ENCODE data around the gene BICRA. TPM values are rescaled to one million over a fixed set of nuclear protein-coding genes. Genes with fewer than 3 reads are reported as not detected.
"Not testable (repeated sequence)": the region's sequence is repeated elsewhere in the genome, so short reads cannot be mapped to it uniquely, and the experiment has no call there.

BICRA gene
- total and polyA plus RNA-seq, 2 experiments from 2014 or later: 3.0 to 13.5 TPM

GRCh38 chr19:47663435-47663910 is 54.5 kb downstream of the BICRA start:
- TF ChIP-seq CTCF (IDR thresholded peaks at IDR 0.05; ENCODE audit: low read depth, low read length): no peak
- Histone ChIP-seq H3K9me3 (ENCODE audit: low read depth) (no peaks in the 10 kb centered on the region), H3K4me3 (no peak overlapping the region), H3K27me3 (no peaks in the 10 kb centered on the region), H3K27ac (peak overlapping the region; percentile 72), H3K4me1 (ENCODE audit: low read depth) (peaks cover 7% of the 10 kb centered on the region), H3K36me3 (no peaks in the 10 kb centered on the region)
- peak in 1 of 2 donors; percentile 89 for DNase-seq (ENCODE audit: low read depth in 1 of 2, low spot score in 1 of 2)

- Histone ChIP-seq H3K27me3 (no peaks in the 10 kb centered on the region), H3K36me3 (no peaks in the 10 kb centered on the region), H3K27ac (peak overlapping the region; percentile 72), H3K9me3 (ENCODE audit: low read depth) (no peaks in the 10 kb centered on the region), H3K4me1 (ENCODE audit: low read depth) (peaks cover 7% of the 10 kb centered on the region), H3K4me3 (no peak overlapping the region)
- TF ChIP-seq CTCF (IDR thresholded peaks at IDR 0.05; ENCODE audit: low read depth, low read length): no peak
- DNase-seq (ENCODE audit: low read depth in 1 of 2, low spot score in 1 of 2): peak; percentile 12 to 100
Observed at GRCh38 chr19:47663911-47664771, 55.2 kb downstream of the BICRA start.

- not testable (repeated sequence) for DNase-seq (ENCODE audit: low read depth in 1 of 2, low spot score in 1 of 2); H3K27me3 ChIP-seq; H3K36me3 ChIP-seq; H3K9me3 ChIP-seq (ENCODE audit: low read depth); H3K4me1 ChIP-seq (ENCODE audit: low read depth); H3K4me3 ChIP-seq; H3K27ac ChIP-seq
Observed at GRCh38 chr19:47668556-47668955, 59.6 kb downstream of the BICRA start.

GRCh38 chr19:47670736-47671135 is 61.8 kb downstream of the BICRA start:
- H3K27ac ChIP-seq: no peak overlapping the region
- H3K27me3 ChIP-seq: no peaks in the 10 kb centered on the region
- no peaks in the 10 kb centered on the region for H3K9me3 ChIP-seq (ENCODE audit: low read depth)
- no peak overlapping the region for H3K4me3 ChIP-seq
- DNase-seq (ENCODE audit: low read depth in 1 of 2, low spot score in 1 of 2): no peak
- H3K4me1 ChIP-seq (ENCODE audit: low read depth): no peaks in the 10 kb centered on the region
- H3K36me3 ChIP-seq: peaks cover 5% of the 10 kb centered on the region
- no peak for TF ChIP-seq CTCF (IDR thresholded peaks at IDR 0.05; ENCODE audit: low read depth, low read length)

- no peak for DNase-seq (ENCODE audit: low read depth in 1 of 2, low spot score in 1 of 2)
- Histone ChIP-seq H3K4me1 (ENCODE audit: low read depth) (no peaks in the 10 kb centered on the region), H3K27me3 (no peaks in the 10 kb centered on the region), H3K4me3 (no peak overlapping the region), H3K27ac (no peak overlapping the region), H3K36me3 (peaks cover 5% of the 10 kb centered on the region), H3K9me3 (ENCODE audit: low read depth) (no peaks in the 10 kb centered on the region)
- TF ChIP-seq CTCF (IDR thresholded peaks at IDR 0.05; ENCODE audit: low read depth, low read length): no peak
Observed at GRCh38 chr19:47671499-47671898, 62.6 kb downstream of the BICRA start.

GRCh38 chr19:47673426-47673825 is 64.5 kb downstream of the BICRA start:
- H3K27ac ChIP-seq: no peak overlapping the region
- H3K9me3 ChIP-seq (ENCODE audit: low read depth): no peaks in the 10 kb centered on the region
- DNase-seq (ENCODE audit: low read depth in 1 of 2, low spot score in 1 of 2): no peak
- TF ChIP-seq CTCF (IDR thresholded peaks at IDR 0.05; ENCODE audit: low read depth, low read length): no peak
- H3K27me3 ChIP-seq: no peaks in the 10 kb centered on the region
- peaks cover 9% of the 10 kb centered on the region for H3K36me3 ChIP-seq
- no peak overlapping the region for H3K4me3 ChIP-seq
- no peaks in the 10 kb centered on the region for H3K4me1 ChIP-seq (ENCODE audit: low read depth)

All from cardiac muscle cell (in vitro differentiated cells and primary cell).